Measurements from ENCODE around the gene SEMA3B. TPM values are rescaled to one million over a fixed set of nuclear protein-coding genes. Genes with fewer than 3 reads are reported as not detected.

SEMA3B gene
- total RNA-seq, 2 donors from 2014 or later = 8.7 to 32.0 TPM

- Histone ChIP-seq H3K27ac (no peak overlapping the region), H3K36me3 (peaks cover 11 to 22% of the 10 kb centered on the region in 2 donors), H3K9me3 (no peaks in the 10 kb centered on the region), H3K27me3 (replicated peaks; ENCODE audit: insufficient read depth) (no peaks in the 10 kb centered on the region), H3K4me3 (no peak overlapping the region), H3K4me1 (replicated peaks) (no peaks in the 10 kb centered on the region)
- intact Hi-C loops (cut with DNase I) = loop anchor here (10.0 kb wide), 1 partner anchor 1152 kb away; the partner anchor contains the start of gene LAMB2
- DNase-seq (ENCODE audit: low spot score) = no peak
- WGBS = 91% methylated on average over 1 of the region's 1 CpG
- no peak for TF ChIP-seq CTCF (IDR thresholded peaks at IDR 0.05)
- no peak for TF ChIP-seq POLR2A (IDR thresholded peaks at IDR 0.05)
- TF ChIP-seq POLR2AphosphoS5 (IDR thresholded peaks at IDR 0.05) = no peak
These were observed 18.3 kb downstream of the SEMA3B start for GRCh38 chr3:50287262-50287661.

- WGBS = 96% methylated on average over 23 of the region's 23 CpGs
- no peak overlapping the region for H3K27ac ChIP-seq
- TF ChIP-seq POLR2A (IDR thresholded peaks at IDR 0.05) (no peak), POLR2AphosphoS5 (IDR thresholded peaks at IDR 0.05) (no peak), CTCF (IDR thresholded peaks at IDR 0.05) (no peak)
- H3K36me3 ChIP-seq = peaks cover 11 to 22% of the 10 kb centered on the region in 2 donors
- DNase-seq (ENCODE audit: low spot score) = no peak
- no peaks in the 10 kb centered on the region for H3K9me3 ChIP-seq
- no peaks in the 10 kb centered on the region for H3K27me3 ChIP-seq (replicated peaks; ENCODE audit: insufficient read depth)
- no peak overlapping the region for H3K4me3 ChIP-seq
- intact Hi-C loops (cut with DNase I) = loop anchor here (10.0 kb wide), 1 partner anchor 1154 kb away; the partner anchor contains the start of gene LAMB2
- peaks cover 5% of the 10 kb centered on the region for H3K4me1 ChIP-seq (replicated peaks)
These were observed 19.6 kb downstream of the SEMA3B start for GRCh38 chr3:50288387-50289007.

DNA sequence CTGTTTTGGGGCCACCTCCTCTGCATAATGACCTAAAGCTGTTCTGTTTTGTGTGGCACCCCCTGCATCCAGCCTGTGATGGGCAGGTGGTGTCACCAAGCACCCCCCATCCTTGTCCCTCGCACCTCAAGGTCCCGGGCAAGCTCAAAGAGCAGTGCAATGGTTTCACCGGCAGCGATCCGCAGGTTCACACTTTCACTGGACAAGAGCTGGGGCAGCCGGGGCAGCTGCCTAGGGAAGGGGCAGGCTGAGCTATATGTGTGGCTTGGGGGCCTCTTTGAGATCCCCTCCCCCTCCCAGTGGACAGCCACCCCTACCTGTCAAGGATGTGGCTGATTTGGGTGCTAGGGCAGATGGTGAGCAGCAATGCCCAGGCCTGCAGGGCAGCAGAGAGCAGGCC is 20.2 kb downstream of the SEMA3B start:
- H3K9me3 ChIP-seq = no peaks in the 10 kb centered on the region
- 91% methylated on average over 6 of the region's 6 CpGs for WGBS
- H3K27ac ChIP-seq = no peak overlapping the region
- no peak for DNase-seq (ENCODE audit: low spot score)
- H3K27me3 ChIP-seq (replicated peaks; ENCODE audit: insufficient read depth) = no peaks in the 10 kb centered on the region
- peaks cover 5% of the 10 kb centered on the region for H3K4me1 ChIP-seq (replicated peaks)
- no peak overlapping the region for H3K4me3 ChIP-seq
- intact Hi-C loops (cut with DNase I) = loop anchor here (10.0 kb wide), 1 partner anchor 1154 kb away; the partner anchor contains the start of gene LAMB2
- TF ChIP-seq POLR2AphosphoS5 (IDR thresholded peaks at IDR 0.05) (no peak), POLR2A (IDR thresholded peaks at IDR 0.05) (no peak), CTCF (IDR thresholded peaks at IDR 0.05) (no peak)
- H3K36me3 ChIP-seq = peaks cover 11 to 22% of the 10 kb centered on the region in 2 donors

- H3K4me3 ChIP-seq = no peak overlapping the region
- peaks cover 5% of the 10 kb centered on the region for H3K4me1 ChIP-seq (replicated peaks)
- DNase-seq (ENCODE audit: low spot score) = no peak
- H3K9me3 ChIP-seq = no peaks in the 10 kb centered on the region
- peaks cover 11 to 22% of the 10 kb centered on the region in 2 donors for H3K36me3 ChIP-seq
- no peak overlapping the region for H3K27ac ChIP-seq
- intact Hi-C loops (cut with DNase I) = no loop called here
- no peak for TF ChIP-seq POLR2AphosphoS5 (IDR thresholded peaks at IDR 0.05)
- no peak for TF ChIP-seq POLR2A (IDR thresholded peaks at IDR 0.05)
- no peak for TF ChIP-seq CTCF (IDR thresholded peaks at IDR 0.05)
- WGBS = 88% methylated on average over 16 of the region's 16 CpGs
- no peaks in the 10 kb centered on the region for H3K27me3 ChIP-seq (replicated peaks; ENCODE audit: insufficient read depth)
These were observed 21.3 kb downstream of the SEMA3B start for GRCh38 chr3:50290161-50290641.

Data from prostate gland (tissue), 2 donors.